ENCODE results near the gene USP27X.

DNA sequence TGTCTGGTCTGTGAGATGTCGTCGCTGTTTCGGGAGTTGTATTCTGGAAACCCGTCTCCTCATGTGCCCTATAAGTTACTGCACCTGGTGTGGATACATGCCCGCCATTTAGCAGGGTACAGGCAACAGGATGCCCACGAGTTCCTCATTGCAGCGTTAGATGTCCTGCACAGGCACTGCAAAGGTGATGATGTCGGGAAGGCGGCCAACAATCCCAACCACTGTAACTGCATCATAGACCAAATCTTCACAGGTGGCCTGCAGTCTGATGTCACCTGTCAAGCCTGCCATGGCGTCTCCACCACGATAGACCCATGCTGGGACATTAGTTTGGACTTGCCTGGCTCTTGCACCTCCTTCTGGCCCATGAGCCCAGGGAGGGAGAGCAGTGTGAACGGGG is 1.4 kb downstream of the USP27X start:
- TF ChIP-seq, protein P1, sequence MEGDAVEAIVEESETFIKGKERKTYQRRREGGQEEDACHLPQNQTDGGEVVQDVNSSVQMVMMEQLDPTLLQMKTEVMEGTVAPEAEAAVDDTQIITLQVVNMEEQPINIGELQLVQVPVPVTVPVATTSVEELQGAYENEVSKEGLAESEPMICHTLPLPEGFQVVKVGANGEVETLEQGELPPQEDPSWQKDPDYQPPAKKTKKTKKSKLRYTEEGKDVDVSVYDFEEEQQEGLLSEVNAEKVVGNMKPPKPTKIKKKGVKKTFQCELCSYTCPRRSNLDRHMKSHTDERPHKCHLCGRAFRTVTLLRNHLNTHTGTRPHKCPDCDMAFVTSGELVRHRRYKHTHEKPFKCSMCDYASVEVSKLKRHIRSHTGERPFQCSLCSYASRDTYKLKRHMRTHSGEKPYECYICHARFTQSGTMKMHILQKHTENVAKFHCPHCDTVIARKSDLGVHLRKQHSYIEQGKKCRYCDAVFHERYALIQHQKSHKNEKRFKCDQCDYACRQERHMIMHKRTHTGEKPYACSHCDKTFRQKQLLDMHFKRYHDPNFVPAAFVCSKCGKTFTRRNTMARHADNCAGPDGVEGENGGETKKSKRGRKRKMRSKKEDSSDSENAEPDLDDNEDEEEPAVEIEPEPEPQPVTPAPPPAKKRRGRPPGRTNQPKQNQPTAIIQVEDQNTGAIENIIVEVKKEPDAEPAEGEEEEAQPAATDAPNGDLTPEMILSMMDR (IDR thresholded peaks at IDR 0.05), result no peak
- TF ChIP-seq POLR2A (IDR thresholded peaks at IDR 0.05) (no peak), EP300 (IDR thresholded peaks at IDR 0.05) (no peak)
